ENCODE data around the gene LEPROT. TPM values are rescaled to one million over a fixed set of nuclear protein-coding genes. Genes with fewer than 3 reads are reported as not detected.

Gene LEPROT
- total RNA-seq, 2 donors from 2014 or later = 19.7 to 49.0 TPM

DNA sequence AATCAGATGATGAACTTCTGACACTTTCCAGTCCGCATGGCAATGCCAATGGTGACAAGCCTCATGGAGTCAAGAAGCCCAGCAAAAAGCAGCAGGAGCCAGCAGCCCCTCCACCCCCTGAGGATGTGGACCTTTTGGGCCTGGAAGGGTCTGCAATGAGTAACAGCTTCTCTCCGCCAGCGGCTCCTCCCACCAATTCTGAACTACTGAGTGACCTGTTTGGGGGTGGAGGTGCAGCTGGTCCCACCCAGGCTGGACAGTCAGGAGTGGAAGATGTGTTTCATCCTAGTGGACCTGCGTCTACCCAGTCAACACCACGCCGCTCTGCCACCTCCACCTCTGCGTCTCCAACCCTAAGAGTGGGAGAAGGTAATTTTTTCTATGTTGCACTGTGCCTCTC lies 28.0 kb upstream of the LEPROT start:
- no peak overlapping the region for H3K27ac Mint-ChIP-seq
- H3K9me3 ChIP-seq (ENCODE audit: control insufficient read depth, low read length) = no peaks in the 10 kb centered on the region
- no peaks in the 10 kb centered on the region for H3K4me1 Mint-ChIP-seq
- no peak overlapping the region for H3K4me3 Mint-ChIP-seq
- TF ChIP-seq, protein P1, sequence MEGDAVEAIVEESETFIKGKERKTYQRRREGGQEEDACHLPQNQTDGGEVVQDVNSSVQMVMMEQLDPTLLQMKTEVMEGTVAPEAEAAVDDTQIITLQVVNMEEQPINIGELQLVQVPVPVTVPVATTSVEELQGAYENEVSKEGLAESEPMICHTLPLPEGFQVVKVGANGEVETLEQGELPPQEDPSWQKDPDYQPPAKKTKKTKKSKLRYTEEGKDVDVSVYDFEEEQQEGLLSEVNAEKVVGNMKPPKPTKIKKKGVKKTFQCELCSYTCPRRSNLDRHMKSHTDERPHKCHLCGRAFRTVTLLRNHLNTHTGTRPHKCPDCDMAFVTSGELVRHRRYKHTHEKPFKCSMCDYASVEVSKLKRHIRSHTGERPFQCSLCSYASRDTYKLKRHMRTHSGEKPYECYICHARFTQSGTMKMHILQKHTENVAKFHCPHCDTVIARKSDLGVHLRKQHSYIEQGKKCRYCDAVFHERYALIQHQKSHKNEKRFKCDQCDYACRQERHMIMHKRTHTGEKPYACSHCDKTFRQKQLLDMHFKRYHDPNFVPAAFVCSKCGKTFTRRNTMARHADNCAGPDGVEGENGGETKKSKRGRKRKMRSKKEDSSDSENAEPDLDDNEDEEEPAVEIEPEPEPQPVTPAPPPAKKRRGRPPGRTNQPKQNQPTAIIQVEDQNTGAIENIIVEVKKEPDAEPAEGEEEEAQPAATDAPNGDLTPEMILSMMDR (conservative IDR thresholded peaks at IDR 0.05) = no peak
- no peak overlapping the region for H3K27ac ChIP-seq (ENCODE audit: low read depth, low read length)
- no peaks in the 10 kb centered on the region for H3K27me3 Mint-ChIP-seq (ENCODE audit: insufficient read depth)
- H3K36me3 Mint-ChIP-seq (ENCODE audit: low read depth) = peaks cover 22% of the 10 kb centered on the region
- no peaks in the 10 kb centered on the region for H3K4me1 ChIP-seq (ENCODE audit: control insufficient read depth, insufficient read depth, low read length)
- H3K27me3 ChIP-seq (ENCODE audit: control insufficient read depth, insufficient read depth, low read length, poor library complexity, severe bottlenecking) = no peaks in the 10 kb centered on the region
- WGBS, 2 experiments (ENCODE audit: insufficient coverage in 1 of 2, insufficient read length in 1 of 2) = 98 to 100% methylated on average over 3 to 7 of the region's 7 CpGs
- DNase-seq = no peak
- H3K9ac ChIP-seq (ENCODE audit: extremely low read depth, low read length, poor library complexity, severe bottlenecking) = no peak overlapping the region
- H3K36me3 ChIP-seq (ENCODE audit: control insufficient read depth, insufficient read depth, low read length) = peaks cover 62% of the 10 kb centered on the region
- H3K9me3 Mint-ChIP-seq = no peaks in the 10 kb centered on the region
- no peak overlapping the region for H3K4me3 ChIP-seq (ENCODE audit: low read length)

GRCh38 chr1:65393347-65393746 lies 27.1 kb upstream of the LEPROT start:
- 95 to 100% methylated on average over 2 of the region's 2 CpGs for WGBS, 2 experiments (ENCODE audit: insufficient coverage in 1 of 2, insufficient read length in 1 of 2)
- Mint-ChIP-seq H3K9me3 (no peaks in the 10 kb centered on the region), H3K4me3 (no peak overlapping the region), H3K27me3 (ENCODE audit: insufficient read depth) (no peaks in the 10 kb centered on the region), H3K36me3 (ENCODE audit: low read depth) (peaks cover 22% of the 10 kb centered on the region), H3K4me1 (no peaks in the 10 kb centered on the region), H3K27ac (no peak overlapping the region)
- Histone ChIP-seq H3K27ac (ENCODE audit: low read depth, low read length) (no peak overlapping the region), H3K27me3 (ENCODE audit: control insufficient read depth, insufficient read depth, low read length, poor library complexity, severe bottlenecking) (no peaks in the 10 kb centered on the region), H3K9ac (ENCODE audit: extremely low read depth, low read length, poor library complexity, severe bottlenecking) (no peak overlapping the region), H3K9me3 (ENCODE audit: control insufficient read depth, low read length) (no peaks in the 10 kb centered on the region), H3K4me1 (ENCODE audit: control insufficient read depth, insufficient read depth, low read length) (no peaks in the 10 kb centered on the region), H3K36me3 (ENCODE audit: control insufficient read depth, insufficient read depth, low read length) (peaks cover 57% of the 10 kb centered on the region), H3K4me3 (ENCODE audit: low read length) (no peak overlapping the region)
- TF ChIP-seq, protein P1 (conservative IDR thresholded peaks at IDR 0.05) = no peak
- no peak for DNase-seq

- TF ChIP-seq, protein P1 (conservative IDR thresholded peaks at IDR 0.05) = no peak
- 91 to 100% methylated on average over 1 of the region's 1 CpG for WGBS, 2 experiments (ENCODE audit: insufficient coverage in 1 of 2, insufficient read length in 1 of 2)
- no peak overlapping the region for H3K27ac ChIP-seq (ENCODE audit: low read depth, low read length)
- H3K4me3 Mint-ChIP-seq = no peak overlapping the region
- H3K36me3 Mint-ChIP-seq (ENCODE audit: low read depth) = peaks cover 22% of the 10 kb centered on the region
- no peak for DNase-seq
- H3K27ac Mint-ChIP-seq = no peak overlapping the region
- no peaks in the 10 kb centered on the region for H3K4me1 ChIP-seq (ENCODE audit: control insufficient read depth, insufficient read depth, low read length)
- no peaks in the 10 kb centered on the region for H3K27me3 Mint-ChIP-seq (ENCODE audit: insufficient read depth)
- H3K9me3 Mint-ChIP-seq = no peaks in the 10 kb centered on the region
- H3K9me3 ChIP-seq (ENCODE audit: control insufficient read depth, low read length) = no peaks in the 10 kb centered on the region
- H3K9ac ChIP-seq (ENCODE audit: extremely low read depth, low read length, poor library complexity, severe bottlenecking) = no peak overlapping the region
- no peaks in the 10 kb centered on the region for H3K4me1 Mint-ChIP-seq
- no peak overlapping the region for H3K4me3 ChIP-seq (ENCODE audit: low read length)
- peaks cover 57% of the 10 kb centered on the region for H3K36me3 ChIP-seq (ENCODE audit: control insufficient read depth, insufficient read depth, low read length)
- H3K27me3 ChIP-seq (ENCODE audit: control insufficient read depth, insufficient read depth, low read length, poor library complexity, severe bottlenecking) = no peaks in the 10 kb centered on the region
Observed at GRCh38 chr1:65393928-65394327, 26.5 kb upstream of the LEPROT start.
